HepG2 (cell line): ENCODE data around the gene SUPV3L1. TPM values are rescaled to one million over a fixed set of nuclear protein-coding genes. Genes with fewer than 3 reads are reported as not detected.
A peak's percentile ranks its signal among the peaks of the same experiment; 100 is the strongest.

Experiments used
- ATAC-seq: fragments of 200-7000 bp; cut with Tn5 transposase; 3 replicates; pipeline ENCODE4 v1.9.1; 2020; ENCODE audit warnings: mild to moderate bottlenecking, moderate library complexity
- Bru-seq: library from RNA; stranded (reverse); fragments of 400-500 nt; gene quantifications from one replicate; lab custom pipeline; 2021; lab: Mats Ljungman, UMichigan
- BruChase-seq, 2 experiments: library from RNA; stranded (reverse); fragments of 400-500 nt; gene quantifications; one replicate each; lab custom pipeline; 2021; lab: Mats Ljungman, UMichigan
- BruUV-seq: library from RNA; stranded (reverse); fragments of 400-500 nt; replicated peaks from 2 replicates; lab custom pipeline; 2021; lab: Mats Ljungman, UMichigan
- CTCF ChIA-PET: fragments of 300-600 bp; formaldehyde crosslinking; extraction: SDS; loops from one replicate; lab custom pipeline; 2021; ENCODE audit warnings: low total read pairs, inconsistent platforms, low intra/inter-chr PET ratio; lab: Yijun Ruan, JAX
- POLR2A ChIA-PET: fragments of 350-600 bp; sonication (Branson Sonifier 250); formaldehyde crosslinking; loops from one replicate; lab custom pipeline; 2020; ENCODE audit warnings: antibody characterized with exemption, inconsistent platforms; lab: Yijun Ruan, JAX
- DNase-seq: peaks from one replicate; pipeline ENCODE4 v3.0.0-alpha.2; 2015; ENCODE audit warnings: low spot score
- FAIRE-seq: peaks from 3 replicates; lab custom pipeline; 2011; peaks lifted over from hg19 to GRCh38; lab: Jason Lieb, UNC
- H2AFZ ChIP-seq: one replicate; pipeline ENCODE4 v1.6.1; 2011; ENCODE audit warnings: low read length, inconsistent platforms
- H3K27ac ChIP-seq: fragments of 300-600 bp; 3 replicates; pipeline ENCODE4 v1.8.0; 2011; ENCODE audit warnings: mixed run types, mild to moderate bottlenecking, mixed read lengths, low read length, inconsistent platforms; ENCODE audit not compliant: insufficient read depth; ENCODE audit errors: extremely low read length
- H3K27me3 ChIP-seq, 2 experiments: fragments of 200-600 bp in 1 of 2; 2 replicates in 1 of 2; 3 replicates in 1 of 2; pipeline versions ENCODE4 v1.6.0 to v1.8.0; 2011; ENCODE audit warnings: low read length in 2 of 2, mild to moderate bottlenecking in 2 of 2, moderate library complexity in 2 of 2, inconsistent platforms in 1 of 2; ENCODE audit not compliant: insufficient read depth in 2 of 2, control insufficient read depth in 1 of 2
- H3K36me3 ChIP-seq, 2 experiments: fragments of 200-600 bp in 1 of 2; replicated peaks in 1 of 2; 2 replicates in 1 of 2; 3 replicates in 1 of 2; pipeline versions ENCODE4 v1.5.1 to v1.8.0; 2011; ENCODE audit warnings: low read length in 2 of 2, inconsistent platforms in 1 of 2; ENCODE audit not compliant: insufficient read depth in 2 of 2, control insufficient read depth in 1 of 2
- H3K4me1 ChIP-seq: 2 replicates; pipeline ENCODE4 v1.5.1; 2012; ENCODE audit warnings: low read length, inconsistent platforms; ENCODE audit not compliant: insufficient read depth
- H3K4me2 ChIP-seq: 2 replicates; pipeline ENCODE4 v1.6.0; 2011; ENCODE audit warnings: low read depth, low read length, inconsistent platforms
- H3K4me3 ChIP-seq, 3 experiments: fragments of 200-600 bp in 1 of 3; sonication (generic), shearing (Covaris generic) in 1 of 3; replicated peaks in 1 of 3; 2 replicates each; pipeline ENCODE4 v1.5.1; 2011 to 2016; ENCODE audit warnings: low read length in 3 of 3, inconsistent platforms in 2 of 3, low read depth in 2 of 3, mild to moderate bottlenecking in 2 of 3, control low read depth in 1 of 3, mixed read lengths in 1 of 3; ENCODE audit not compliant: insufficient read depth in 1 of 3
- H3K79me2 ChIP-seq: one replicate; pipeline ENCODE4 v1.6.1; 2011; ENCODE audit warnings: low read length, inconsistent platforms; ENCODE audit not compliant: insufficient read depth
- H3K9ac ChIP-seq: 2 replicates; pipeline ENCODE4 v1.6.0; 2011; ENCODE audit warnings: mild to moderate bottlenecking, low read depth, low read length, inconsistent platforms; ENCODE audit not compliant: insufficient read depth
- H3K9me3 ChIP-seq: 2 replicates; pipeline ENCODE4 v1.5.1; 2012; ENCODE audit warnings: mild to moderate bottlenecking, low read length
- H4K20me1 ChIP-seq: 2 replicates; pipeline ENCODE4 v1.6.0; 2011; ENCODE audit warnings: inconsistent platforms, mild to moderate bottlenecking, low read length, moderate library complexity; ENCODE audit not compliant: insufficient read depth
- AKNA ChIP-seq: sonication (generic); formaldehyde crosslinking; IDR thresholded peaks from 2 replicates; pipeline ENCODE4 v1.4.0; 2020; ENCODE audit warnings: missing genetic modification reagents, borderline replicate concordance
- HMGXB3 ChIP-seq: sonication (generic); formaldehyde crosslinking; IDR thresholded peaks from 2 replicates; pipeline ENCODE4 v1.4.0; 2020; ENCODE audit warnings: missing genetic modification reagents, borderline replicate concordance
- KLF16 ChIP-seq, 2 experiments: sonication (generic) in 1 of 2; formaldehyde crosslinking in 1 of 2; IDR thresholded peaks; 2 replicates each; pipeline versions ENCODE4 v1.6.1 to v1.8.0; 2016 to 2023; ENCODE audit warnings: missing genetic modification reagents in 2 of 2, missing compliant biosample characterization in 1 of 2
- ZNF235 ChIP-seq: sonication (generic); formaldehyde crosslinking; IDR thresholded peaks from 2 replicates; pipeline ENCODE4 v1.8.1; 2023; ENCODE audit warnings: mild to moderate bottlenecking, missing genetic modification reagents, borderline replicate concordance
- ZNF740 ChIP-seq: sonication (generic); formaldehyde crosslinking; IDR thresholded peaks from 2 replicates; pipeline ENCODE4 v1.4.0; 2020; ENCODE audit warnings: missing genetic modification reagents
- WGBS: methylation state at CpG from one replicate; pipeline ENCODE4 v1.1.6; 2017; ENCODE audit warnings: low lambda C conversion rate; 5-methylcytosine and 5-hydroxymethylcytosine counted together
- in situ Hi-C: cut with HindIII; loops from 2 replicates; pipeline ENCODE4 v1.10.0; 2017; ENCODE audit warnings: low pct_unique_long_range_greater_than_20kb; ENCODE audit not compliant: extremely low pct_ligation_motif_present
- intact Hi-C: fragments of 100-400 bp; cut with micrococcal nuclease; formaldehyde crosslinking; loops from one replicate; pipeline ENCODE4 v1.10.0; 2022; ENCODE audit not compliant: unreplicated experiment
- long read RNA-seq, 2 experiments: library from RNA in 1 of 2; library from polyadenylated mRNA in 1 of 2; stranded (forward) in 1 of 2; unstranded in 1 of 2; transcript quantifications; one replicate each; pipeline ENCODE4 v2.0.0, GENCODE V29; 2019 to 2022
- polyA minus RNA-seq, 3 experiments: library from RNA; depleted of rRNA, polyadenylated mRNA; stranded (reverse); fragments of >200 nt; gene quantifications; 2 replicates each; pipeline ENCODE4 v1.2.3, GENCODE V29; 2011; ENCODE audit warnings: low replicate concordance in 1 of 3
- polyA plus RNA-seq, 8 experiments: library from polyadenylated mRNA; depleted of rRNA in 3 of 8; stranded (reverse) in 7 of 8; unstranded in 1 of 8; fragments of >200 nt; fragmentation: Illumina TruSeq in 4 of 8; extraction: Trizol in 4 of 8; gene quantifications; 2 replicates each; pipeline versions ENCODE4 v1.2.1 to v1.2.3, GENCODE V29; 2011 to 2016; ENCODE audit warnings: low read depth in 4 of 8, missing spikeins in 1 of 8, mixed read lengths in 1 of 8; ENCODE audit not compliant: insufficient read depth in 1 of 8
- total RNA-seq, 5 experiments: library from RNA; depleted of rRNA; stranded (reverse); fragments of >200 nt; fragmentation: Illumina TruSeq; extraction: Trizol; gene quantifications; 2 replicates each; pipeline ENCODE4 v1.2.3, GENCODE V29; 2016; ENCODE audit warnings: low read depth in 1 of 5

The SUPV3L1 gene
- total RNA-seq (2016; rRNA removed; fragmentation: Illumina TruSeq; extraction: Trizol) (45.7 and 57.0 TPM in 2 replicates), polyA plus RNA-seq (2011; rRNA removed) (21.7 and 28.8 TPM in 2 replicates), polyA minus RNA-seq (2011; rRNA and poly(A)+ RNA removed; ENCODE audit: low replicate concordance) (17.5 and 39.2 TPM in 2 replicates), Bru-seq, nascent RNA (percentile 81 among the genes with signal in this experiment), BruChase-seq, experiment 1, labeled RNA remaining after a 6-hour chase (percentile 87 among the genes with signal in this experiment), BruChase-seq, experiment 2, labeled RNA remaining after a 2-hour chase (percentile 88 among the genes with signal in this experiment)
- 16.3 and 16.4 TPM in 2 replicates for total RNA-seq (2016; cell fraction: cytosol; rRNA removed; fragmentation: Illumina TruSeq; extraction: Trizol; ENCODE audit: low read depth)
- 48.3 and 53.5 TPM in 2 replicates for total RNA-seq (2016; cell fraction: insoluble cytoplasmic fraction; rRNA removed; fragmentation: Illumina TruSeq; extraction: Trizol)
- total RNA-seq (2016; cell fraction: membrane; rRNA removed; fragmentation: Illumina TruSeq; extraction: Trizol) = 23.2 and 25.0 TPM in 2 replicates
- total RNA-seq (2016; cell fraction: nucleus; rRNA removed; fragmentation: Illumina TruSeq; extraction: Trizol) = 31.1 and 39.6 TPM in 2 replicates
- polyA plus RNA-seq (2011; cell fraction: cytosol; rRNA removed) = 15.2 and 21.5 TPM in 2 replicates
- polyA plus RNA-seq (2011; cell fraction: nucleus; rRNA removed) = 29.2 and 34.2 TPM in 2 replicates
- 19.4 and 21.4 TPM in 2 replicates for polyA plus RNA-seq (2012)
- 7.7 and 8.3 TPM in 2 replicates for polyA plus RNA-seq (2016; cell fraction: cytosol; fragmentation: Illumina TruSeq; extraction: Trizol; ENCODE audit: low read depth)
- 49.1 and 52.2 TPM in 2 replicates for polyA plus RNA-seq (2016; cell fraction: insoluble cytoplasmic fraction; fragmentation: Illumina TruSeq; extraction: Trizol; ENCODE audit: low read depth)
- 16.3 and 17.1 TPM in 2 replicates for polyA plus RNA-seq (2016; cell fraction: membrane; fragmentation: Illumina TruSeq; extraction: Trizol; ENCODE audit: low read depth)
- 57.9 and 62.9 TPM in 2 replicates for polyA plus RNA-seq (2016; cell fraction: nucleus; fragmentation: Illumina TruSeq; extraction: Trizol; ENCODE audit: insufficient read depth, low read depth)
- polyA minus RNA-seq (2011; cell fraction: cytosol; rRNA and poly(A)+ RNA removed) = 30.0 and 39.7 TPM in 2 replicates
- 34.5 and 55.4 TPM in 2 replicates for polyA minus RNA-seq (2011; cell fraction: nucleus; rRNA and poly(A)+ RNA removed)
- long read RNA-seq, experiment 1, transcript SUPV3L1-201 (15 exons, 2,484 nt) = major isoform, 18 of 27 reads
- long read RNA-seq, experiment 1, partial matches to known transcripts = 3 of 27 reads
- long read RNA-seq, experiment 1, other reads (novel, unspliced or antisense) = 6 of 27 reads
- long read RNA-seq, experiment 2, partial matches to known transcripts = 11 of 35 reads
- long read RNA-seq, experiment 2, other reads (novel, unspliced or antisense) = 24 of 35 reads

- peak within 1 kb of the TSS; percentile 95 for H2AFZ ChIP-seq
- POLR2A ChIA-PET = interaction anchor here (1.1 to 1.4 kb wide), 3 partner anchors 12 to 49 kb away, joined by 3 to 4 read pairs (median 3); partner anchors contain the start of gene HKDC1
- intact Hi-C loops = loop anchor here (5.0 to 10.0 kb wide), 2 partner anchors 55 to 193 kb away; partner anchors contain the start of genes KIFBP and VPS26A
- TF ChIP-seq ZNF740 (CRISPR knock-in tag) = no peak
- 0 out of 2 replicates have a peak, but pooled peaks have one; percentile 83 for TF ChIP-seq AKNA (CRISPR knock-in tag)
- TF ChIP-seq ZNF235 (CRISPR knock-in tag) = no peak
- no peak for TF ChIP-seq HMGXB3
- peak in 1 of 2 experiments; percentile 32; a peak in 1 of 4 replicates for TF ChIP-seq KLF16 (CRISPR knock-in tag; IDR thresholded peaks at IDR 0.05)
Observed at GRCh38 chr10:69179743-69180524, at the start of gene SUPV3L1. Gene SUPV3L1 (plus strand): TSS chr10:69180234. CDS start chr10:69180292, 58 bp downstream.

More at GRCh38 chr10:69179743-69180524, at the start of gene SUPV3L1:
- Histone ChIP-seq H4K20me1 (no peaks in the 10 kb centered on the region), H3K4me1 (peaks cover 35% of the 10 kb centered on the region), H3K9ac (peak within 1 kb of the TSS; percentile 99), H3K4me3 (peak within 1 kb of the TSS; percentile 79 to 93 (median 87)), H3K27me3 (no peaks in the 10 kb centered on the region; a peak in 1 of 5 replicates), H3K36me3 (peaks cover 5 to 12% of the 10 kb centered on the region in 2 experiments; a peak in 3 of 5 replicates), H3K9me3 (no peaks in the 10 kb centered on the region), H3K27ac (peak within 1 kb of the TSS; percentile 98), H3K79me2 (peaks cover 53% of the 10 kb centered on the region), H3K4me2 (peak within 1 kb of the TSS; percentile 98)
- peak; percentile 98 for DNase-seq
- CTCF ChIA-PET = no interaction called here
- ATAC-seq = peak; percentile 90
- FAIRE-seq = peak; percentile 89
- no TSS peak for BruUV-seq
- WGBS = 0% methylated on average over 31 of the region's 44 CpGs
- in situ Hi-C loops = no loop called here
